HepG2 (cell line): Measurements from ENCODE around the gene CHN2. TPM values are rescaled to one million over a fixed set of nuclear protein-coding genes. Genes with fewer than 3 reads are reported as not detected.

Experiments
- ATF7 ChIP-seq, 2 experiments: fragments of 450-650 bp in 1 of 2; sonication (generic) in 1 of 2; formaldehyde crosslinking in 1 of 2; IDR thresholded peaks; 2 replicates each; pipeline versions ENCODE4 v1.4.0 to v1.6.1; 2016 to 2020; ENCODE audit warnings: antibody characterized with exemption in 1 of 2, mild to moderate bottlenecking in 1 of 2, missing genetic modification reagents in 1 of 2
- CEBPB ChIP-seq: IDR thresholded peaks from 2 replicates; pipeline ENCODE4 v1.6.1; 2011; ENCODE audit warnings: low read depth, low read length, improper control_type of control experiment, borderline replicate concordance
- CHCHD3 ChIP-seq: sonication (generic); formaldehyde crosslinking; IDR thresholded peaks from 2 replicates; pipeline ENCODE4 v1.8.0; 2022; ENCODE audit warnings: mild to moderate bottlenecking, missing genetic modification reagents, moderate library complexity
- CSRNP1 ChIP-seq: sonication (generic); formaldehyde crosslinking; IDR thresholded peaks from 2 replicates; pipeline ENCODE4 v1.8.1; 2023; ENCODE audit warnings: mild to moderate bottlenecking, missing genetic modification reagents
- ELF3 ChIP-seq: IDR thresholded peaks from 2 replicates; pipeline ENCODE4 v1.6.1; 2016; ENCODE audit warnings: missing genetic modification reagents, missing compliant biosample characterization
- ETV5 ChIP-seq: IDR thresholded peaks from 2 replicates; pipeline ENCODE4 v1.6.1; 2018; ENCODE audit warnings: missing biosample characterization, missing genetic modification reagents, inconsistent platforms, borderline replicate concordance
- EZH2 ChIP-seq: conservative IDR thresholded peaks from 2 replicates; pipeline ENCODE4 v1.6.1; 2012; ENCODE audit warnings: mild to moderate bottlenecking, low read depth, low read length, moderate library complexity
- FOXP1 ChIP-seq, 2 experiments: fragments of 450-650 bp in 1 of 2; IDR thresholded peaks; 2 replicates each; pipeline ENCODE4 v1.6.1; 2017 to 2018; ENCODE audit warnings: antibody characterized with exemption in 1 of 2
- GTF2F1 ChIP-seq: fragments of 150-350 bp; IDR thresholded peaks from 2 replicates; pipeline ENCODE4 v1.6.1; 2014; ENCODE audit warnings: low read length
- GZF1 ChIP-seq: sonication (generic); formaldehyde crosslinking; IDR thresholded peaks from 2 replicates; pipeline ENCODE4 v1.5.1; 2020; ENCODE audit warnings: mild to moderate bottlenecking, missing genetic modification reagents
- HMGA1 ChIP-seq: sonication (generic); formaldehyde crosslinking; conservative IDR thresholded peaks from 2 replicates; pipeline ENCODE4 v1.4.0; 2020; ENCODE audit warnings: missing genetic modification reagents
- KAT2B ChIP-seq: fragments of 150-350 bp; IDR thresholded peaks from 2 replicates; pipeline ENCODE4 v1.6.1; 2014; ENCODE audit warnings: low read depth, low read length, borderline replicate concordance
- KAT7 ChIP-seq: IDR thresholded peaks from 2 replicates; pipeline ENCODE4 v1.6.1; 2018; ENCODE audit warnings: borderline replicate concordance, missing compliant biosample characterization
- ZNF335 ChIP-seq: sonication (generic); formaldehyde crosslinking; IDR thresholded peaks from 2 replicates; pipeline ENCODE4 v1.4.0; 2020; ENCODE audit warnings: missing genetic modification reagents
- ZNF33A ChIP-seq: sonication (generic); formaldehyde crosslinking; IDR thresholded peaks from 2 replicates; pipeline ENCODE4 v1.5.1; 2020; ENCODE audit warnings: missing genetic modification reagents, mild to moderate bottlenecking, moderate library complexity, borderline replicate concordance
- ZNF34 ChIP-seq: sonication (generic); formaldehyde crosslinking; IDR thresholded peaks from 2 replicates; pipeline ENCODE4 v1.4.0; 2020; ENCODE audit warnings: mild to moderate bottlenecking, missing genetic modification reagents, borderline replicate concordance
- ZNF431 ChIP-seq: sonication (generic); formaldehyde crosslinking; IDR thresholded peaks from 2 replicates; pipeline ENCODE4 v1.9.0; 2022; ENCODE audit warnings: missing genetic modification reagents, low read depth, mild to moderate bottlenecking, borderline replicate concordance
- ZNF510 ChIP-seq: sonication (generic); formaldehyde crosslinking; IDR thresholded peaks from 2 replicates; pipeline ENCODE4 v1.4.0; 2020; ENCODE audit warnings: low read depth, mild to moderate bottlenecking, missing genetic modification reagents
- ZNF549 ChIP-seq: sonication (generic); formaldehyde crosslinking; IDR thresholded peaks from 2 replicates; pipeline ENCODE4 v1.5.0; 2020; ENCODE audit warnings: missing genetic modification reagents
- ZNF556 ChIP-seq: sonication (generic); formaldehyde crosslinking; IDR thresholded peaks from 2 replicates; pipeline ENCODE4 v1.4.0; 2020; ENCODE audit warnings: mild to moderate bottlenecking, missing genetic modification reagents, borderline replicate concordance
- ZNF746 ChIP-seq: sonication (generic); formaldehyde crosslinking; IDR thresholded peaks from 2 replicates; pipeline ENCODE4 v1.8.0; 2022; ENCODE audit warnings: mild to moderate bottlenecking, missing genetic modification reagents
- polyA plus RNA-seq, 8 experiments: library from polyadenylated mRNA; depleted of rRNA in 3 of 8; stranded (reverse) in 7 of 8; unstranded in 1 of 8; fragments of >200 nt; fragmentation: Illumina TruSeq in 4 of 8; extraction: Trizol in 4 of 8; gene quantifications; 2 replicates each; pipeline versions ENCODE4 v1.2.1 to v1.2.3, GENCODE V29; 2011 to 2016; ENCODE audit warnings: low read depth in 4 of 8, missing spikeins in 1 of 8, mixed read lengths in 1 of 8; ENCODE audit not compliant: insufficient read depth in 1 of 8
- total RNA-seq, 5 experiments: library from RNA; depleted of rRNA; stranded (reverse); fragments of >200 nt; fragmentation: Illumina TruSeq; extraction: Trizol; gene quantifications; 2 replicates each; pipeline ENCODE4 v1.2.3, GENCODE V29; 2016; ENCODE audit warnings: low read depth in 1 of 5
- TF ChIP-seq, protein P1 (sequence below): sonication (generic); formaldehyde crosslinking; IDR thresholded peaks from 2 replicates; pipeline ENCODE4 v1.4.0; 2020; ENCODE audit warnings: missing genetic modification reagents
- TF ChIP-seq, protein P2 (sequence below): sonication (generic); formaldehyde crosslinking; IDR thresholded peaks from 2 replicates; pipeline ENCODE4 v1.8.1; 2023; ENCODE audit warnings: mild to moderate bottlenecking, missing genetic modification reagents, borderline replicate concordance
- TF ChIP-seq, protein P3 (sequence below): IDR thresholded peaks from 2 replicates; pipeline ENCODE4 v1.6.1; 2016; ENCODE audit warnings: missing genetic modification reagents, missing compliant biosample characterization
- TF ChIP-seq, protein P4 (sequence below): sonication (generic); formaldehyde crosslinking; IDR thresholded peaks from 2 replicates; pipeline ENCODE4 v1.8.1; 2023; ENCODE audit warnings: mild to moderate bottlenecking, inconsistent platforms, moderate library complexity, missing genetic modification reagents, borderline replicate concordance

The CHN2 gene
- total and polyA plus RNA-seq, 2 of the 13 experiments (the other 11 are each of a cell fraction or from before 2014, with no cell fraction given) = 23.5 to 30.5 TPM

- TF ChIP-seq ZNF34 (CRISPR knock-in tag) = no peak
- peak; percentile 85 for TF ChIP-seq CEBPB
- TF ChIP-seq KAT2B = no peak
- no peak for TF ChIP-seq EZH2
- TF ChIP-seq ZNF556 (CRISPR knock-in tag) = no peak
- TF ChIP-seq, protein P1, sequence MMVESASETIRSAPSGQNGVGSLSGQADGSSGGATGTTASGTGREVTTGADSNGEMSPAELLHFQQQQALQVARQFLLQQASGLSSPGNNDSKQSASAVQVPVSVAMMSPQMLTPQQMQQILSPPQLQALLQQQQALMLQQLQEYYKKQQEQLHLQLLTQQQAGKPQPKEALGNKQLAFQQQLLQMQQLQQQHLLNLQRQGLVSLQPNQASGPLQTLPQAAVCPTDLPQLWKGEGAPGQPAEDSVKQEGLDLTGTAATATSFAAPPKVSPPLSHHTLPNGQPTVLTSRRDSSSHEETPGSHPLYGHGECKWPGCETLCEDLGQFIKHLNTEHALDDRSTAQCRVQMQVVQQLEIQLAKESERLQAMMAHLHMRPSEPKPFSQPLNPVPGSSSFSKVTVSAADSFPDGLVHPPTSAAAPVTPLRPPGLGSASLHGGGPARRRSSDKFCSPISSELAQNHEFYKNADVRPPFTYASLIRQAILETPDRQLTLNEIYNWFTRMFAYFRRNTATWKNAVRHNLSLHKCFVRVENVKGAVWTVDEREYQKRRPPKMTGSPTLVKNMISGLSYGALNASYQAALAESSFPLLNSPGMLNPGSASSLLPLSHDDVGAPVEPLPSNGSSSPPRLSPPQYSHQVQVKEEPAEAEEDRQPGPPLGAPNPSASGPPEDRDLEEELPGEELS (CRISPR knock-in tag) = peak; percentile 96
- no peak for TF ChIP-seq ZNF549
- TF ChIP-seq HMGA1 (CRISPR knock-in tag) = no peak
- no peak for TF ChIP-seq ETV5 (CRISPR knock-in tag)
- TF ChIP-seq, protein P2, sequence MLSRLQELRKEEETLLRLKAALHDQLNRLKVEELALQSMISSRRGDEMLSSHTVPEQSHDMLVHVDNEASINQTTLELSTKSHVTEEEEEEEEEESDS (CRISPR knock-in tag) = no peak
- peak; percentile 24; the same call in 1 of the 2 replicates for TF ChIP-seq CSRNP1
- TF ChIP-seq ZNF33A = no peak
- TF ChIP-seq ZNF746 (CRISPR knock-in tag) = 0 out of 2 replicates have a peak, but pooled peaks have one; percentile 28
- peak; percentile 85 for TF ChIP-seq ELF3
- TF ChIP-seq GZF1 (CRISPR knock-in tag) = no peak; the same call in 1 of the 2 replicates
- TF ChIP-seq CHCHD3 (CRISPR knock-in tag) = no peak
- TF ChIP-seq FOXP1 (IDR thresholded peaks at IDR 0.05) = peak; percentile 96
- TF ChIP-seq FOXP1 (CRISPR knock-in tag; IDR thresholded peaks at IDR 0.05) = peak; percentile 97
- TF ChIP-seq, protein P3, sequence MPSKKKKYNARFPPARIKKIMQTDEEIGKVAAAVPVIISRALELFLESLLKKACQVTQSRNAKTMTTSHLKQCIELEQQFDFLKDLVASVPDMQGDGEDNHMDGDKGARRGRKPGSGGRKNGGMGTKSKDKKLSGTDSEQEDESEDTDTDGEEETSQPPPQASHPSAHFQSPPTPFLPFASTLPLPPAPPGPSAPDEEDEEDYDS = no peak
- TF ChIP-seq KAT7 (CRISPR knock-in tag) = no peak
- TF ChIP-seq ZNF510 = no peak
- TF ChIP-seq GTF2F1 = no peak
- TF ChIP-seq ATF7 (IDR thresholded peaks at IDR 0.05) = no peak
- TF ChIP-seq ATF7 (CRISPR knock-in tag; IDR thresholded peaks at IDR 0.05) = peak; percentile 65; the same call in 1 of the 2 replicates
- TF ChIP-seq ZNF335 (CRISPR knock-in tag) = no peak
- TF ChIP-seq, protein P4, sequence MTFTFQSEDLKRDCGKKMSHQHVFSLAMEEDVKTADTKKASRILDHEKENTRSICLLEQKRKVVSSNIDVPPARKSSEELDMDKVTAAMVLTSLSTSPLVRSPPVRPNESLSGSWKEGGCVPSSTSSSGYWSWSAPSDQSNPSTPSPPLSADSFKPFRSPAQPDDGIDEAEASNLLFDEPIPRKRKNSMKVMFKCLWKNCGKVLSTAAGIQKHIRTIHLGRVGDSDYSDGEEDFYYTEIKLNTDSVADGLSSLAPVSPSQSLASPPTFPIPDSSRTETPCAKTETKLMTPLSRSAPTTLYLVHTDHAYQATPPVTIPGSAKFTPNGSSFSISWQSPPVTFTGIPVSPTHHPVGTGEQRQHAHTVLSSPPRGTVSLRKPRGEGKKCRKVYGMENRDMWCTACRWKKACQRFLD (CRISPR knock-in tag) = no peak
- 0 out of 2 replicates have a peak, but pooled peaks have one; percentile 62 for TF ChIP-seq ZNF431 (CRISPR knock-in tag)
Observed at GRCh38 chr7:29190349-29191045, 4.1 kb upstream of the CHN2 start (continued).
